Nephron (organoid): ENCODE data around the gene GSTM5.
"Not testable (repeated sequence)": the region's sequence is repeated elsewhere in the genome, so short reads cannot be mapped to it uniquely, and the experiment has no call there.

Experiments used
- H3K27ac Mint-ChIP-seq, 3 experiments: 2 replicates each; pipeline ENCODE4 v1.8.0; 2020; ENCODE audit warnings: mixed read lengths in 3 of 3, mild to moderate bottlenecking in 2 of 3, moderate library complexity in 1 of 3
- H3K27me3 Mint-ChIP-seq: 2 replicates; pipeline ENCODE4 v1.8.0; 2021; ENCODE audit warnings: low read depth, mild to moderate bottlenecking, moderate library complexity, mixed read lengths
- H3K36me3 Mint-ChIP-seq: 2 replicates; pipeline ENCODE4 v1.8.0; 2020; ENCODE audit warnings: low read depth, mixed read lengths
- H3K4me1 Mint-ChIP-seq: 2 replicates; pipeline ENCODE4 v1.8.0; 2020; ENCODE audit warnings: mixed read lengths
- H3K4me3 Mint-ChIP-seq, 3 experiments: 2 replicates each; pipeline ENCODE4 v1.8.0; 2020; ENCODE audit warnings: mild to moderate bottlenecking in 3 of 3, mixed read lengths in 3 of 3, moderate library complexity in 2 of 3
- H3K9me3 Mint-ChIP-seq: 2 replicates; pipeline ENCODE4 v1.8.0; 2020; ENCODE audit warnings: mixed read lengths
- CTCF ChIP-seq, 3 experiments: fragments of 200-600 bp; sonication (generic); IDR thresholded peaks; one replicate each; pipeline ENCODE4 v1.5.0; 2021; ENCODE audit warnings: antibody characterized with exemption in 3 of 3; ENCODE audit not compliant: unreplicated experiment in 3 of 3

Gene GSTM5

GRCh38 chr1:109711593-109712320, at the start of gene GSTM5:
Gene GSTM5 (plus strand): TSS chr1:109712251. CDS start chr1:109712313, 62 bp downstream.
- H3K4me1 Mint-ChIP-seq, result peaks cover 11% of the 10 kb centered on the region
- not testable (repeated sequence) for H3K4me3 Mint-ChIP-seq, H3K27me3 Mint-ChIP-seq, H3K27ac Mint-ChIP-seq
- H3K9me3 Mint-ChIP-seq, result peaks cover 23% of the 10 kb centered on the region
- peaks cover 19% of the 10 kb centered on the region for H3K36me3 Mint-ChIP-seq

- Mint-ChIP-seq H3K27me3 (no peaks in the 10 kb centered on the region), H3K4me3 (no peak overlapping the region), H3K9me3 (no peaks in the 10 kb centered on the region), H3K4me1 (peaks cover 21% of the 10 kb centered on the region), H3K27ac (no peak overlapping the region), H3K36me3 (peaks cover 24% of the 10 kb centered on the region)
- TF ChIP-seq CTCF (IDR thresholded peaks at IDR 0.05; ENCODE audit: unreplicated experiment in 3 of 3), result no peak
These were observed 47.4 kb upstream of the GSTM5 start for GRCh38 chr1:109664671-109665070.

GRCh38 chr1:109667452-109668122, 44.5 kb upstream of the GSTM5 start, which contains the start of gene GSTM2:
Gene GSTM2 (plus strand): TSS chr1:109668057. CDS start chr1:109668116, 59 bp downstream.
- peak within 1 kb of the TSS; percentile 79 to 86 (median 82) for H3K27ac Mint-ChIP-seq
- TF ChIP-seq CTCF (IDR thresholded peaks at IDR 0.05; ENCODE audit: unreplicated experiment in 3 of 3), result no peak
- peaks cover 15% of the 10 kb centered on the region for H3K4me1 Mint-ChIP-seq
- peaks cover 24% of the 10 kb centered on the region for H3K36me3 Mint-ChIP-seq
- no peaks in the 10 kb centered on the region for H3K27me3 Mint-ChIP-seq
- no peaks in the 10 kb centered on the region for H3K9me3 Mint-ChIP-seq
- peak within 1 kb of the TSS; percentile 91 to 93 (median 91) for H3K4me3 Mint-ChIP-seq

GRCh38 chr1:109668123-109668775, 43.8 kb upstream of the GSTM5 start:
- Mint-ChIP-seq H3K4me1 (peaks cover 15% of the 10 kb centered on the region), H3K27ac (peak overlapping the region; percentile 79 to 86 (median 82)), H3K9me3 (no peaks in the 10 kb centered on the region), H3K27me3 (no peaks in the 10 kb centered on the region), H3K4me3 (peak overlapping the region; percentile 91 to 93 (median 91)), H3K36me3 (peaks cover 28% of the 10 kb centered on the region)
- no peak for TF ChIP-seq CTCF (IDR thresholded peaks at IDR 0.05; ENCODE audit: unreplicated experiment in 3 of 3)

GRCh38 chr1:109669246-109669948, 42.7 kb upstream of the GSTM5 start:
- Mint-ChIP-seq H3K4me3 (peak overlapping the region; percentile 68 to 82 (median 82)), H3K27me3 (no peaks in the 10 kb centered on the region), H3K9me3 (no peaks in the 10 kb centered on the region)

GRCh38 chr1:109669949-109670302, 42.1 kb upstream of the GSTM5 start:
- not testable (repeated sequence) for H3K9me3 Mint-ChIP-seq, H3K27me3 Mint-ChIP-seq
- H3K27ac Mint-ChIP-seq, result peak overlapping the region in 1 of 3 experiments; percentile 31
- peak overlapping the region; percentile 68 to 82 (median 82) for H3K4me3 Mint-ChIP-seq
- peaks cover 15% of the 10 kb centered on the region for H3K4me1 Mint-ChIP-seq
- H3K36me3 Mint-ChIP-seq, result peaks cover 33% of the 10 kb centered on the region

More at GRCh38 chr1:109669246-109669948, 42.7 kb upstream of the GSTM5 start:
- Mint-ChIP-seq H3K27ac (peak overlapping the region in 2 of 3 experiments; percentile 31 to 33), H3K4me1 (peaks cover 15% of the 10 kb centered on the region), H3K36me3 (peaks cover 33% of the 10 kb centered on the region)
- no peak for TF ChIP-seq CTCF (IDR thresholded peaks at IDR 0.05; ENCODE audit: unreplicated experiment in 3 of 3)
